Stimulated activated CD8-positive, alpha-beta memory T cell treated with anti-CD3 and anti-CD28 coated beads, Interleukin-4, amount 100 ng/mL, for 24 hours (primary cell): ENCODE data around the gene DLAT.
A peak's percentile ranks its signal among the peaks of the same experiment; 100 is the strongest.
"Not testable (repeated sequence)": the region's sequence is repeated elsewhere in the genome, so short reads cannot be mapped to it uniquely, and the experiment has no call there.

Source experiments
- DNase-seq: peaks from one replicate; pipeline ENCODE4 v3.0.0-alpha.2; 2020; ENCODE audit warnings: low read depth

The DLAT gene

DNA sequence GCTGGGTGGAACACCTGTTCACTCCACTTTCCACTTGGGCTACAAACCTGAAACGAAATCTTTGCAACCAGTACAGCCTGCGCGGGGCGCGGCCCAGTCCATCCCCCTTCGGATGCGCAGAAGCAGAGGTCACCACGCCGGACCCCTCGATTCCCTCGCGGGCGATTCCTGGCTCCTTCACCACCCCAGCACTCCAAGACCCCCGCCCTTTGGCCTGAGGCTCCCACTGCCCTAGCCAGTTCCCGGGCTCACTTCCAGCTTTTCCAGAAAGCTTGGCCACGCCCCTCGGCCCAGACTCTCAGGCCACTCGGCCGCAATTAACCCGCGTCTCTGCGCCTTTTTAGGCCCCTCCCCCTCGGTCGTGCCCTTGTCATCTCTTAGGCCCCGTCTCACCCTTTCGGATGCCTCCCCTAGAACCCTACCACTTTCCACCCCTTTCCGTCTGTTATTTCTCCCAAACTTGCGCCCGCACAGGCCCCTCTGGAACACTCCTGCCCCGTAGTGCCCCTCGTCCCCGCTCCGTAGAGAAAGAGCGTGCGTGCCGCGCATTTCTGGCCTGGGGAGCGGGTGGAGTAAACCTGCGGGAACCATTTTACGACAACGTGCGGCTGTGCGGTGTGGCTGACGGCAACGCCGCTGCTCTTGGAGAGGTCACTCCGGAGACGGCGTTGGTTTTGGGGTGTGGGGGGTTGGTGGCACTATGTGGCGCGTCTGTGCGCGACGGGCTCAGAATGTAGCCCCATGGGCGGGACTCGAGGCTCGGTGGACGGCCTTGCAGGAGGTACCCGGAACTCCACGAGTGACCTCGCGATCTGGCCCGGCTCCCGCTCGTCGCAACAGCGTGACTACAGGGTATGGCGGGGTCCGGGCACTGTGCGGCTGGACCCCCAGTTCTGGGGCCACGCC, at the start of gene DLAT:
TSS of gene DLAT (plus strand) at position 636 of the 906 bp plus-strand sequence. CDS start at position 701, 65 bp downstream.
- DNase-seq, result peak; percentile 77

GRCh38 chr11:111976119-111976766, 49.0 kb upstream of the DLAT start:
- no peak for DNase-seq

DNA sequence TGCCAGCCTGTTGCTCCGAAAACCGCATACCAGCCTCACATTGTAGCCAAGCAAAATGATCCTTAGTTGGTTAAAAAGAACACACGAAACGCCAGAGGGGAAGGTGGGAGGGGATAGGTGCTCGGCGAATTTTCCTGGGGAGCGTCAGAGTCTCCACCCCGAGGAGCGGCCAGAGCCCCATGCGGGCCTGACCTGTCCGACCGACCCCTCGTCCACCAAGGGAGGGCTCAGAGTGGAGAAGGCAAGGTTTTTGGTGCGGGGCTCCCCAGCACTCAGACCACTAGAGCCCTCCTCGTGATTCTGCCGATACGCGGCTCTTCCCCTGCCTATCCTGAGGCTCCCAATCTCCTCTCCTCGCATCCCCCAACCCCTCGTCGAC, 48.5 kb upstream of the DLAT start:
- no peak for DNase-seq

DNA sequence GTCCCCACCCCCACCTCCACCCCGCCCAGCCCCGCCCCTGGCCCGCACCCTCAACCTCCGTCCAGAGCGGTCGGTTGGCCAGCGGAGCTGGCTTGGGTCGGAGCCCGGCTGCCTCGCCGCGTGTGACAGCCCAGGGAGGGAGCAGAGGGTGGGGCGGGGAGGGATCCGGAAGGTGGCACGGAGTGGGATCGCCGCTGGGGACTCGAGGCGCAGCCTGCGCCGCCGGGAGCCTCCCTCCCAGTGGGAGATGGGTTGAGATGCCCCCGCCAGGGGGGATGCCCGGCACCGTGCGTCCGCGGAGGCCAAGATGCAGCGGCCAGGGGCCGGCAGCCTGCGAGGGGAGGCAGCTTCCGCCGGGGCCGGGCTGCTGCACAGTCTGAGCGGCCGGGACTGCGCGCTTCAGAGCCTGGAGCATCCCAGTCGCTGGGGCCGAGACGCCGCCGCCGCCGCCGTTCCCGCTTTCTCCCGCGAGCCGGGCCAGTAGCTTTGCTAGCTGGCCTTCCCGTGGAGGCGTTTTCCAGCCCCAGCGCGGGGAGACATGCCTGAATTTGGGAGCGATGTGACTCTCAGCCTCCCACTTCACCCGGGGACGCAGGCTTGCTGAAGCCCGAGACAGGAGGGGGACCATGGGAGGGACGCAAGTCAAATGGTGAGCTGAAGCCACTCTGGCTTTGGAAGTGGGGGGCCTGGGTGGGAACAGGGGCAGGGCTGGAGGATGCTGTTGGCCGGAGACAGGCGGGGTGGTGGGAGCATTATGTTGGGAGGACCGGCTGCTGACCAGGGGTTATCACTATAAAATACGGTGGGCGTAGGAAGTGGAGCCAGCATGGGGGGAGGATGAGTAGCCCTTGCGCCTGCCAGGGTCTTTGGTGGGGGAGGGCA, 47.8 kb upstream of the DLAT start:
- no peak for DNase-seq

DNA sequence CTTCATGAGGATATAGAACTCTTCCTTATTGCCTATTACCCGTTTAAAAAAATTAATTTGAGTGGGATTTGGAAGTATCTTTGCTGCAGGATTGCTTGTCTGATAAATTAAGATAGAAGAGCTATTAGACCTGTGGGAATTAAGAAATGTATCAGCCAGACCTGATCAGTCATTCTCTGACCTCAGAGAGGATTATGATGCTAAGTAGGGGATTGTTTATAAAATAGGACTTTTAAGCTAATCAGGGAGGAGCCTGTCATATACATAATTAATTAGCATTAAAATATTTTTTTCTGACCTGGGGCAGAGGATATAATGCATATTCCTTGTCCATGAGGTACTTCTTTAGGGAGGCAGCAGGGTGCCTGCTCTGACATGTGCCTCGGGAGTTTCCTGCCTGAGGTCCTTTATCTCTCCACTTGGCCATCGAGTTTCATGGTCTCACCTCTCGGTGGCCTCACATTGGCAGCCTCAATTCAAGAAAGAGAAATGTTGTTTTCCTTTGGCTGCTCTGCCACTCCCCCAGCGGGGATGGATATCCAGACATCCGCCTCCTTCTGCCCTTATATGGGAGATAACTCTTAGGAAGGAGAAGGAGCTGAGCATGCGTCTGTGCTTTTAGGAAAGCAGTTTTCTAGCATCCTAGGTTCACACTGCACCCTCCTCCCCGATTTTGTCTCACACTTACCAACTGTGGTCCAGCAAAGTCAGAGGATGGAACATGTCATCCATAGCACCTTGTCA, 47.0 kb upstream of the DLAT start:
- DNase-seq, result no peak

DNA sequence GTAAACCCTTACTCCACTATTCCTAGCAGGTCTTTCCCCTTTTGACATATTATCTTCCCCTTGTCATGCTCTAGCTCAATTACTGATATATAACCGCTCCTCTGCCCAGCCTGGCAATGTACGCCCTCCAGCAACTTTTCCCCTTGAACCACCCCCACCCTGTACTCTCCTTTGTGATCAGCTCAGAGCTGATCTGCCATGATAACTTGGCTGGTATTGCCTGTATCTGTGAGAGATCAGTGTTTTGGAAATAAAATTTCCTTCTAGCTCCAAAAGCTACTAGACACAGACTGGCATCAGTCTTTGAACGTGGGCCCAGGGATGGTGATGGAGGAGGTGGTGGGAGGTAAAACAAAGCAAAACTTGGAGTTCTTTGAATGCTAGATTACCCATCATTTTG, 45.1 kb upstream of the DLAT start:
- no peak for DNase-seq

DNA sequence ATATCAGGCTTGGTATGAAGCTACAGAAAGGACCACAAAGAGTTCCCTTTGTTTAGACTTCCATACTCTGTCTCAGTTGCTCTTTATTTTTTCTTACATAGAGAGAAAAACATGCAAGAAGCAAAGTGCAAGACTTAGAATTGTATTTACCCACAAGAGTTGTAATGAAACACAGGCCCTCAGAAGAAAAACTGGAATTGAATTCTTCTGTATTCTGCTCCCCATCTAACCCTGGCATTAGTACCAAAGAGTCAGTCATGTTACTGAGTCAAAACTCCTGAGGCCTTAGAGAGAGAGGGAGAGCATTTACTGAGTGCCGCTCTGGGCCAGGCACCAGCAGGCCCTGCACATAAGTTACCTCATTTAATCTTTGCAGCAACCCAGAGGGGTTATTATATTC, 43.9 kb upstream of the DLAT start:
- DNase-seq, result no peak

DNA sequence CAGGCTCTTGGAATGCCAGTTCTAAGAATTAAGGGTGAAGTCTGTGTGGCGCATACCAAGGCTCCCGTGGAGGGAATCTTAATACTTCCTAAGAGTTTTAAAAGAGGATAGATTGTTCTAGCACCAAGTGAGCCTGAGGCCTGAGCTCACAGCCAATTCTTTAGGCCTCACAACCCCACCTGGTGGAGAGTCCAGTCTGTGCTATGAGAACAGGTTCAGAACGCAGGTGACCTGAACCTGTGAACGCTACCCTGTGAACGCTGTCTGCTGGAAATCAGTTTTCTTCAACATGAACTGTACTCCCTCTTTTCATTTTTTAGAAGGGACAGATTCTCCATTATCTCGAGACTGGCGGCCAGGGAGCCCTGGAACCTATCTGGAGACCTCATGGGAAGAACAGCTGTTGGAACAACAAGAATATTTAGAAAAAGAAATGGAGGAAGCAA, 43.2 kb upstream of the DLAT start:
- peak; percentile 28 for DNase-seq

GRCh38 chr11:111982541-111983186, 42.5 kb upstream of the DLAT start:
- no peak for DNase-seq

DNA sequence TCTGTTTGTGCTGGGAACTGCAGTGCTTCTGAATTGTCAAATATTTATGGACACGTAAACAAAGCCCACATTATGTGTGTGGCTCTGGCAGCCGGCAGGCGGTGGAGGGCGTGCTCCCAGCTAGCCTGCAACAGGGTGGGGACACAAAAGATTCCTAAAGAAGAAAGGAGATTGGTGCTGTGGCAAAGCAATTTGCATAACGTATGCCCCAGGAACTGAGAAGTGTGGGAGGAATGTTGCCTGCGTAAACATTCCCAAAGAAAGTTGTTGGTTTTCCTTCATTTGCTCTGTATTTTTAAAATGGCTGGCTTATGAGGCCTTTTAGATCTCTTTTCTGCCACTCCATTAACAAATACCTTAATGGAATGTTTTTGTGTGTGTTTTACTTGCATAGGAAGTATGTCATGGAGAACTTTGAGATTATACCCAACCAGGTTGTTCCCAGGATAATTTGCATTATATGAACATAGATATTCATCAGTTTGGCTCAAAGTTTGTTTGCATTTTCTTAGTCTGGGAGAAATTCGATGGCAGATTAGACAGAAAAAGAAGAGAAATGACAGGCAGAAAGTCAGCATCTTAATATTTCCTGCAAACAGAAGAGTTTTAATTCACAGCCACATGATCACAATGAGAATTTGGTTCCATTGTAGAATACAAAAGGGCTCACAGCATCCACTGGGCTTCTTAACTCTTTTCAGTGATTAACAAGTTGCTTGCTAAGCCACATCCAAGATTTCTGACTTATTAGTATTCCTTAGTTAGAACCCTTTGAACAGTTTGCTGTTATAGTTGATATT, 41.8 kb upstream of the DLAT start:
- DNase-seq, result no peak

- no peak for DNase-seq
Observed at GRCh38 chr11:111986589-111986988, 38.6 kb upstream of the DLAT start.

DNA sequence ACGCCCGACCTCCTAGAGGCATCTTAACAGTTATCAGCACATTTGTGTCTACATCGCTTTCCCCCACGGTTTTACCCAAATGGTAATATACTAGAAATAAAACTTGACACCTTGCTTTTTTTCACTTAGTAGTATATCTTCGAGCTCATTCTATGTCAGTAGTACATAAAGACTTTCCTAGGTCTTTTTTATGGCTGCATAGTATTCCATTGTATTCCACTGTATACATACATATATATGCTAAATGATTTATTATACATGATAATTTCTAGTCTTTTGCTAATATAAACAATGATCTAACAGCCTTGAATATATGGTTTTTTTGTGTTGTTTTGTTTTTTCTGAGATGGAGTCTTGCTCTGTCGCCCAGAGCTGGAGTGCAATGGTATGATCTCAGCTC, 34.8 kb upstream of the DLAT start:
- DNase-seq, result no peak

- no peak for DNase-seq
Observed at GRCh38 chr11:111992206-111992855, 32.9 kb upstream of the DLAT start.

GRCh38 chr11:111996129-111996528, 29.1 kb upstream of the DLAT start:
- no peak for DNase-seq

DNA sequence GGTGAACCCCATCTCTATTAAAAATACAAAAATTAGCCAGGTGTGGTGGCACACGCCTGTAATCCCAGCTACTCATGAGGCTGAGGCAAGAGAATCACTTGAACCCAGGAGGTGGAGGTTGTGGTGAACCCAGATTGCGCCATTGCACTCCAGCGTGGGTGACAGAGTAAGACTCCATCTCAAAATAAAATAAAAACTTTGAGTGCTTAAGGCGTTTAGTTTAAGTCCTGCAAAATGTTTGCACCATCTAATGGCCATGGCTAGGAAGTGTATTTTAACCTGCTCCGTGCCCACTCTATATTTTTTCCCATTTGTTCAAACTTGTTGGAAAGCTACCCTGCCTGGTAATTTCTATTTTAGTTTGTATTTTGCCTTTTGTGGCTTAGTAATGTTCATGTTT, 28.5 kb upstream of the DLAT start:
- not testable (repeated sequence) for DNase-seq

GRCh38 chr11:111999111-111999510, 26.1 kb upstream of the DLAT start:
- DNase-seq, result no peak

GRCh38 chr11:112000703-112001102, 24.5 kb upstream of the DLAT start:
- no peak for DNase-seq

GRCh38 chr11:112002491-112003216, 22.6 kb upstream of the DLAT start:
- no peak for DNase-seq

DNA sequence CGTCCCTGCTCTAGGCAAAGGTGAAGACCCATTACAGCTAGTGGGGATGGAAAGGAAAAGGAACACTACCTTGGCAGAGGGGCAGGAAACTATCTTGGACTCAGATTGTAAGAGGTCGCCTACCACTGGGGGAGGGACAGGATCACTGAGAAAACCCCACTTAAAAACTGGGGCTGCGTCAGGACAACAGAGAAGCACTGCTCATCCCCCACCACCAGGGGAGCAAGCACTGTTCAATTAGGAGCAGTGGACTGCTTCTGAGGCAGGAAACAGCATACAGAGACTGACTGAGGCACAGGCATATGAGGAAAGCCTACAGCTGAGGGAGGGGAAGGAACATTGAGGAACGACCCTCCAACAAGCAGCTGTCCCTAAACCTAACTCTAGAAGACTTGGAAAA, 20.8 kb upstream of the DLAT start:
- no peak for DNase-seq
